WERI-Rb-1 (cell line): ENCODE results near the gene NFIA.

Experiments
- DNase-seq: peaks from one replicate; pipeline ENCODE4 v3.0.0-alpha.2; 2020
- H3K27ac ChIP-seq: fragments of 250-450 bp; sonication (Bioruptor Pico); 2 replicates; pipeline ENCODE4 v1.5.1; 2020; ENCODE audit warnings: mild to moderate bottlenecking, moderate library complexity
- H3K27me3 ChIP-seq: fragments of 250-450 bp; sonication (Bioruptor Pico); 2 replicates; pipeline ENCODE4 v1.5.1; 2021; ENCODE audit warnings: mild to moderate bottlenecking, low read depth, moderate library complexity; ENCODE audit not compliant: insufficient read depth, severe bottlenecking
- H3K36me3 ChIP-seq: fragments of 250-450 bp; sonication (Bioruptor Pico); 2 replicates; pipeline ENCODE4 v1.5.1; 2020; ENCODE audit warnings: mild to moderate bottlenecking, moderate library complexity
- H3K4me3 ChIP-seq: 2 replicates; pipeline ENCODE4 v1.5.1; 2011; ENCODE audit warnings: low read depth, mild to moderate bottlenecking, control low read depth, low read length
- H3K9me3 ChIP-seq: fragments of 250-450 bp; sonication (Bioruptor Pico); 2 replicates; pipeline ENCODE4 v1.5.1; 2021; ENCODE audit warnings: mild to moderate bottlenecking, moderate library complexity; ENCODE audit not compliant: severe bottlenecking
- CTCF ChIP-seq: IDR thresholded peaks from 2 replicates; pipeline ENCODE4 v1.5.1; 2011; ENCODE audit warnings: low read depth, mild to moderate bottlenecking, control low read depth, inconsistent platforms, low read length

The NFIA gene

GRCh38 chr1:61184040-61184713 is 101.8 kb downstream of the NFIA start:
- no peak for TF ChIP-seq CTCF
- Histone ChIP-seq H3K27me3 (no peaks in the 10 kb centered on the region), H3K9me3 (no peaks in the 10 kb centered on the region), H3K27ac (no peak overlapping the region), H3K4me3 (no peak overlapping the region), H3K36me3 (no peaks in the 10 kb centered on the region)
- no peak for DNase-seq

- no peak for TF ChIP-seq CTCF
- Histone ChIP-seq H3K36me3 (no peaks in the 10 kb centered on the region), H3K9me3 (no peaks in the 10 kb centered on the region), H3K27me3 (no peaks in the 10 kb centered on the region), H3K27ac (no peak overlapping the region), H3K4me3 (no peak overlapping the region)
- no peak for DNase-seq
Measured at GRCh38 chr1:61184714-61185106, 102.3 kb downstream of the NFIA start.

GRCh38 chr1:61186753-61187152 is 104.4 kb downstream of the NFIA start:
- TF ChIP-seq CTCF, result no peak
- no peaks in the 10 kb centered on the region for H3K9me3 ChIP-seq
- no peaks in the 10 kb centered on the region for H3K27me3 ChIP-seq
- no peak for DNase-seq
- H3K27ac ChIP-seq, result no peak overlapping the region
- H3K36me3 ChIP-seq, result no peaks in the 10 kb centered on the region
- no peak overlapping the region for H3K4me3 ChIP-seq

- DNase-seq, result no peak
- no peaks in the 10 kb centered on the region for H3K36me3 ChIP-seq
- H3K27ac ChIP-seq, result no peak overlapping the region
- no peak for TF ChIP-seq CTCF
- no peaks in the 10 kb centered on the region for H3K27me3 ChIP-seq
- no peaks in the 10 kb centered on the region for H3K9me3 ChIP-seq
- H3K4me3 ChIP-seq, result no peak overlapping the region
Measured at GRCh38 chr1:61187352-61188086, 105.2 kb downstream of the NFIA start.

- no peak for DNase-seq
- Histone ChIP-seq H3K27me3 (no peaks in the 10 kb centered on the region), H3K9me3 (no peaks in the 10 kb centered on the region), H3K4me3 (no peak overlapping the region), H3K36me3 (no peaks in the 10 kb centered on the region), H3K27ac (no peak overlapping the region)
- no peak for TF ChIP-seq CTCF
Measured at GRCh38 chr1:61190153-61190552, 107.8 kb downstream of the NFIA start.
